Caco-2 (cell line): ENCODE data around the gene PLCH1. TPM values are rescaled to one million over a fixed set of nuclear protein-coding genes. Genes with fewer than 3 reads are reported as not detected.

ENCODE experiments used
- BruUV-seq: library from RNA; stranded (reverse); fragments of 400-500 nt; replicated peaks from 2 replicates; lab custom pipeline; 2021; lab: Mats Ljungman, UMichigan
- CTCF ChIA-PET: fragments of 300-600 bp; sonication (Branson Sonifier 250); formaldehyde crosslinking; loops from one replicate; lab custom pipeline; 2022; ENCODE audit warnings: antibody characterized with exemption; lab: Charles Lee
- POLR2A ChIA-PET: fragments of 300-600 bp; sonication (Branson Sonifier 250); formaldehyde crosslinking; loops from one replicate; lab custom pipeline; 2022; ENCODE audit warnings: antibody characterized with exemption; lab: Charles Lee
- DNase-seq, 2 experiments: peaks; one replicate each; pipeline versions ENCODE4 v3.0.0 to v3.0.0-alpha.2; 2020 to 2022
- H3K27me3 ChIP-seq: replicated peaks from 2 replicates; pipeline ENCODE4 v1.6.0; 2011; ENCODE audit warnings: low read length; ENCODE audit not compliant: control insufficient read depth, insufficient read depth
- H3K36me3 ChIP-seq: 2 replicates; pipeline ENCODE4 v1.5.1; 2011; ENCODE audit warnings: low read length; ENCODE audit not compliant: control insufficient read depth, insufficient read depth
- H3K4me1 ChIP-seq: fragments of 250-450 bp; sonication (Bioruptor Pico); 2 replicates; pipeline ENCODE4 v1.5.1; 2020; ENCODE audit warnings: mild to moderate bottlenecking
- H3K4me3 ChIP-seq: 2 replicates; pipeline ENCODE4 v1.5.1; 2011; ENCODE audit warnings: low read depth, mild to moderate bottlenecking, control low read depth, low read length
- H3K9me3 ChIP-seq: fragments of 250-450 bp; sonication (Bioruptor Pico); 2 replicates; pipeline ENCODE4 v1.5.1; 2020; ENCODE audit warnings: mild to moderate bottlenecking, moderate library complexity
- H3K27ac Mint-ChIP-seq: one replicate; pipeline ENCODE4 v1.8.0; 2022; ENCODE audit warnings: mixed read lengths; ENCODE audit not compliant: unreplicated experiment
- H3K27me3 Mint-ChIP-seq: one replicate; pipeline ENCODE4 v1.8.0; 2022; ENCODE audit warnings: mixed read lengths; ENCODE audit not compliant: insufficient read depth, unreplicated experiment
- H3K36me3 Mint-ChIP-seq: one replicate; pipeline ENCODE4 v1.8.0; 2022; ENCODE audit warnings: mild to moderate bottlenecking, mixed read lengths; ENCODE audit not compliant: insufficient read depth, unreplicated experiment
- H3K4me1 Mint-ChIP-seq: one replicate; pipeline ENCODE4 v1.8.0; 2022; ENCODE audit warnings: low read depth, mixed read lengths; ENCODE audit not compliant: unreplicated experiment
- H3K4me3 Mint-ChIP-seq: one replicate; pipeline ENCODE4 v1.8.0; 2022; ENCODE audit warnings: mild to moderate bottlenecking, moderate library complexity, mixed read lengths; ENCODE audit not compliant: unreplicated experiment
- H3K9me3 Mint-ChIP-seq: one replicate; pipeline ENCODE4 v1.8.0; 2022; ENCODE audit warnings: mixed read lengths; ENCODE audit not compliant: unreplicated experiment
- intact Hi-C: fragments of 100-400 bp; cut with micrococcal nuclease; formaldehyde crosslinking; loops from one replicate; pipeline ENCODE4 v1.10.0; 2022; ENCODE audit not compliant: unreplicated experiment
- total RNA-seq: library from RNA; stranded (reverse); gene quantifications from 2 replicates; pipeline ENCODE4 v1.2.3, GENCODE V29; 2022
- TF ChIP-seq, protein P1 (sequence below), 2 experiments: fragments of 200-600 bp in 1 of 2; IDR thresholded peaks; 1 replicate in 1 of 2; 2 replicates in 1 of 2; pipeline versions ENCODE4 v1.5.1 to v1.8.0; 2011 to 2022; ENCODE audit warnings: antibody characterized with exemption in 1 of 2, control low read depth in 1 of 2, inconsistent platforms in 1 of 2, low read depth in 1 of 2, low read length in 1 of 2, mild to moderate bottlenecking in 1 of 2, moderate library complexity in 1 of 2; ENCODE audit not compliant: insufficient read depth in 1 of 2, severe bottlenecking in 1 of 2, unreplicated experiment in 1 of 2

The PLCH1 gene
- total RNA-seq, 1 experiment from 2014 or later, result 3.1 TPM

DNA sequence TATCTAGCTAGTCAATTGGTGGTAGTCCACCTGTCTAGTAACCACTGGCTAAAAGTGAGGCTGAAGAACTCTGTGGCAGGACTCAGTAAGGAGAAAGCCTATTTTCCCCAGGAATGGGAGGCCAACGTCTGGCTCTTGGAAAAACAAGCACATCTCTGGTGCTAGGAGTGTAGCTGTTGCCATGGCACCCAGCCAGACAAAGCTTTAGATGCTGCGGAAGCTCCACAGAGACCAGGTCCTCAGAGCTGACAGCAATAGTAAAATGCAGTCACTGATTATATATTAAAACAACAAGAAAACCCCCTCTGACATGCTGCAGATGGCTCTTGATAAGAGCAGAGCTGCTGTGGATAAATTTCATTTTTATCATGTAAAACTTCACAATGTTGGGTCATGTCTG is 326.5 kb downstream of the PLCH1 start:
- H3K27ac Mint-ChIP-seq, result no peak overlapping the region
- no TSS peak for BruUV-seq
- H3K9me3 Mint-ChIP-seq, result no peaks in the 10 kb centered on the region
- Histone ChIP-seq H3K4me1 (peaks cover 14% of the 10 kb centered on the region), H3K36me3 (no peaks in the 10 kb centered on the region), H3K4me3 (no peak overlapping the region), H3K27me3 (no peaks in the 10 kb centered on the region), H3K9me3 (no peaks in the 10 kb centered on the region)
- no peaks in the 10 kb centered on the region for H3K36me3 Mint-ChIP-seq
- TF ChIP-seq, protein P1, sequence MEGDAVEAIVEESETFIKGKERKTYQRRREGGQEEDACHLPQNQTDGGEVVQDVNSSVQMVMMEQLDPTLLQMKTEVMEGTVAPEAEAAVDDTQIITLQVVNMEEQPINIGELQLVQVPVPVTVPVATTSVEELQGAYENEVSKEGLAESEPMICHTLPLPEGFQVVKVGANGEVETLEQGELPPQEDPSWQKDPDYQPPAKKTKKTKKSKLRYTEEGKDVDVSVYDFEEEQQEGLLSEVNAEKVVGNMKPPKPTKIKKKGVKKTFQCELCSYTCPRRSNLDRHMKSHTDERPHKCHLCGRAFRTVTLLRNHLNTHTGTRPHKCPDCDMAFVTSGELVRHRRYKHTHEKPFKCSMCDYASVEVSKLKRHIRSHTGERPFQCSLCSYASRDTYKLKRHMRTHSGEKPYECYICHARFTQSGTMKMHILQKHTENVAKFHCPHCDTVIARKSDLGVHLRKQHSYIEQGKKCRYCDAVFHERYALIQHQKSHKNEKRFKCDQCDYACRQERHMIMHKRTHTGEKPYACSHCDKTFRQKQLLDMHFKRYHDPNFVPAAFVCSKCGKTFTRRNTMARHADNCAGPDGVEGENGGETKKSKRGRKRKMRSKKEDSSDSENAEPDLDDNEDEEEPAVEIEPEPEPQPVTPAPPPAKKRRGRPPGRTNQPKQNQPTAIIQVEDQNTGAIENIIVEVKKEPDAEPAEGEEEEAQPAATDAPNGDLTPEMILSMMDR (IDR thresholded peaks at IDR 0.05; ENCODE audit: insufficient read depth in 1 of 2, low read depth in 1 of 2, low read length in 1 of 2, severe bottlenecking in 1 of 2, unreplicated experiment in 1 of 2), result no peak
- DNase-seq, result no peak
- CTCF ChIA-PET, result no interaction called here
- H3K4me3 Mint-ChIP-seq, result no peak overlapping the region
- H3K27me3 Mint-ChIP-seq, result peaks cover 7% of the 10 kb centered on the region
- peaks cover 11% of the 10 kb centered on the region for H3K4me1 Mint-ChIP-seq
- intact Hi-C loops, result no loop called here
- POLR2A ChIA-PET, result no interaction called here

DNA sequence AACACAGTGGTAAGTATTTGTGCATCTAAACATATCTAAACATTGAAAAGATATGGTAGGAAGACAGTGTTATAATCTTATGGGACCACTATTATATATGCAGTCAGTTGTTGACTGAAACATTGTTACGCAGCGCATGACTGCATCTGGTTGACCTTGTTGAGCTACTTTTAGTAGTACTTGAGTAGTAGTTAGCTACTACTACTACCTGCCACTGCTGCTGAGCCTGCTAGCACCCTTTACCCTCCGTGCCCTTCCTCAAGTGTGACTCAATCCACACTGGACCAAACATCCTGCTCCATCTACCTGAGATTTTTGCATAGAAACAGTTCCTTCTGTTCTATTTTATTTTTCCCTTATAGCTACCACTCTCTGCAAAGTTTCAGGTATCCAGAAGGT is 327.8 kb downstream of the PLCH1 start:
- Mint-ChIP-seq H3K4me1 (peaks cover 19% of the 10 kb centered on the region), H3K36me3 (no peaks in the 10 kb centered on the region), H3K27ac (no peak overlapping the region), H3K9me3 (no peaks in the 10 kb centered on the region), H3K27me3 (peaks cover 7% of the 10 kb centered on the region), H3K4me3 (no peak overlapping the region)
- no peak for DNase-seq
- Histone ChIP-seq H3K36me3 (no peaks in the 10 kb centered on the region), H3K27me3 (no peaks in the 10 kb centered on the region), H3K4me3 (no peak overlapping the region), H3K4me1 (peaks cover 21% of the 10 kb centered on the region), H3K9me3 (no peaks in the 10 kb centered on the region)
- no TSS peak for BruUV-seq
- ChIA-PET POLR2A (no interaction called here), CTCF (no interaction called here)
- TF ChIP-seq, protein P1 (IDR thresholded peaks at IDR 0.05; ENCODE audit: insufficient read depth in 1 of 2, low read depth in 1 of 2, low read length in 1 of 2, severe bottlenecking in 1 of 2, unreplicated experiment in 1 of 2), result no peak
- intact Hi-C loops, result no loop called here

DNA sequence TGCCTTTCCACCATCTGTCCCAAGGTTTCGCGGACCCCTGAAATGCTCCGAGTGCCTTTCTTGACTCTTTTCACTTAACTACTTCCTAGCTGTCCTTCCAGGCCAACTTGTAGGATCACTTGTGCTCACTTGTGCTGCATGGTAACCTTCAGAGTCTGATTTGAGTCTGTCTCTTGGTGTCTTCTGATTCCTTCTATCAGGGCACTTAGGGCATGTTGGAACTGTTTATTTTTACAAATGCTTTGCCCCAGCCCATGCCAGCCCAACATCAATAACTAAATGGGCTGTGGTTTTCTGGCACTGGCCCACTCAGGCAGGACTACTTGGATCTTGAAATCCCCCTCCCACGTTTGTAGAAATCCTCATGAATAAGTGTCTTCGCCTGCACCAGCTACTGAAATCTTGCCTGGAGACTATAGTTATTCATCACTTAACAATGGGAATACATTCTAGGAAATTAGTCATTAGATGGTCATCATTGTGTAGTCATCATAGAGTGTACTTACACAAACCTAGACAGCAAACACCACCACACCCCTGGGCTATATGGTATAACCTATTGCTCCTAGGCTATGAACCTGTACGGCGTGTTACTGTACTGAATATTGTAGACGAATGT is 328.3 kb downstream of the PLCH1 start:
- H3K4me3 Mint-ChIP-seq, result no peak overlapping the region
- H3K9me3 Mint-ChIP-seq, result no peaks in the 10 kb centered on the region
- peaks cover 6% of the 10 kb centered on the region for H3K27me3 Mint-ChIP-seq
- POLR2A ChIA-PET, result no interaction called here
- TF ChIP-seq, protein P1 (IDR thresholded peaks at IDR 0.05; ENCODE audit: insufficient read depth in 1 of 2, low read depth in 1 of 2, low read length in 1 of 2, severe bottlenecking in 1 of 2, unreplicated experiment in 1 of 2), result no peak
- Histone ChIP-seq H3K36me3 (no peaks in the 10 kb centered on the region), H3K4me1 (peaks cover 23% of the 10 kb centered on the region), H3K4me3 (no peak overlapping the region), H3K27me3 (no peaks in the 10 kb centered on the region), H3K9me3 (no peaks in the 10 kb centered on the region)
- H3K27ac Mint-ChIP-seq, result no peak overlapping the region
- peaks cover 19% of the 10 kb centered on the region for H3K4me1 Mint-ChIP-seq
- no peaks in the 10 kb centered on the region for H3K36me3 Mint-ChIP-seq
- CTCF ChIA-PET, result no interaction called here
- intact Hi-C loops, result no loop called here
- no TSS peak for BruUV-seq
- no peak for DNase-seq
